Ovary (tissue), 9 donors: ENCODE data around the gene PDXK. TPM values are rescaled to one million over a fixed set of nuclear protein-coding genes. Genes with fewer than 3 reads are reported as not detected.
A peak's percentile ranks its signal among the peaks of the same experiment; 100 is the strongest.

Source experiments
- DNase-seq, 5 donors: peaks; one replicate each; pipeline ENCODE4 v3.0.0-alpha.2; 2019 to 2020
- H3K27ac ChIP-seq, 2 donors: fragments of 200-600 bp; one replicate each; pipeline versions ENCODE4 v1.5.1 to v1.8.0; 2019 to 2022
- H3K27me3 ChIP-seq: fragments of 200-600 bp; one replicate; pipeline ENCODE4 v1.8.0; 2022
- H3K36me3 ChIP-seq: fragments of 200-600 bp; sonication (generic); one replicate; pipeline ENCODE4 v1.5.1; 2019
- H3K4me1 ChIP-seq: one replicate; pipeline ENCODE4 v1.8.1; 2013; ENCODE audit warnings: mild to moderate bottlenecking, moderate library complexity; ENCODE audit not compliant: insufficient read depth
- H3K4me3 ChIP-seq: fragments of 200-600 bp; sonication (generic); one replicate; pipeline ENCODE4 v1.5.1; 2017
- H3K9me3 ChIP-seq, 2 donors: fragments of 200-600 bp in 1 of 2; sonication (generic) in 1 of 2; one replicate each; pipeline versions ENCODE4 v1.5.1 to v1.8.1; 2013 to 2019; ENCODE audit warnings: mild to moderate bottlenecking in 1 of 2, moderate library complexity in 1 of 2
- CTCF ChIP-seq, 3 donors: fragments of 450-650 bp in 2 of 3; fragments of 200-600 bp in 1 of 3; IDR thresholded peaks; one replicate each; pipeline versions ENCODE4 v1.5.1 to v1.8.0; 2016 to 2022; ENCODE audit warnings: antibody characterized with exemption in 3 of 3, mild to moderate bottlenecking in 1 of 3
- EP300 ChIP-seq: sonication (generic); formaldehyde crosslinking; IDR thresholded peaks from one replicate; pipeline ENCODE4 v1.6.1; 2017; ENCODE audit warnings: antibody characterized with exemption
- POLR2A ChIP-seq: fragments of 450-650 bp; IDR thresholded peaks from one replicate; pipeline ENCODE4 v1.6.1; 2017; ENCODE audit warnings: antibody characterized with exemption, mild to moderate bottlenecking, moderate library complexity
- WGBS, 3 donors: extraction: QIAGEN DNeasy Blood & Tissue Kit in 1 of 3; methylation state at CpG; one replicate each; pipeline versions ENCODE4 v1.1.5 to v1.1.7; 2013 to 2017; 5-methylcytosine and 5-hydroxymethylcytosine counted together
- intact Hi-C, 4 donors: fragments of 100-400 bp; cut with DNase I; formaldehyde crosslinking; loops; one replicate each; pipeline versions ENCODE4 v1.11.0 to v1.15.1; 2022 to 2023
- polyA plus RNA-seq, 2 donors: library from polyadenylated mRNA; stranded (reverse); fragments of 200-250 nt in 1 of 2; fragments of 350-450 nt in 1 of 2; fragmentation: Illumina TruSeq in 1 of 2; extraction: RNeasy Lipid Tissue Mini Kit (QIAGEN cat#74804) in 1 of 2; gene quantifications; one replicate each; pipeline ENCODE4 v1.2.3, GENCODE V29; 2013 to 2014
- total RNA-seq, 7 donors: library from RNA; depleted of rRNA in 2 of 7; stranded (reverse); fragments of >200 nt in 2 of 7; fragmentation: NEBNext Ultra II Directional in 3 of 7; extraction: Animal tissue kit (Norgen Biotek cat#: 25700) in 3 of 7; gene quantifications; one replicate each; pipeline versions ENCODE4 v1.1.0 to v1.2.4, GENCODE V29; 2016 to 2023
- donor health status: DM: no; HTN: no; CAD: no; lungs with moderate emphysema.
- donor health status: DM: no; HTN: no; CAD: no.
- donor health status: Bipolar disorder and iron deficiency.
- donor health status: DM: yes; HTN: yes; CAD: no.
- donor health status: DM: no; HTN: no; CAD: no.
- donor health status: DM: yes; HTN: yes; CAD: no.

PDXK gene
- total and polyA plus RNA-seq, 9 donors: 19.9 to 125 (median 88.6) TPM

GRCh38 chr21:43767984-43768867 is 49.3 kb downstream of the PDXK start:
- Histone ChIP-seq H3K27ac (no peak overlapping the region), H3K27me3 (no peaks in the 10 kb centered on the region), H3K36me3 (no peaks in the 10 kb centered on the region), H3K4me3 (no peak overlapping the region), H3K4me1 (peaks cover 7% of the 10 kb centered on the region), H3K9me3 (no peaks in the 10 kb centered on the region)
- no peak for TF ChIP-seq CTCF (IDR thresholded peaks at IDR 0.05)
- peak in 3 of 5 donors; percentile 40 to 55 (median 54) for DNase-seq
- intact Hi-C loops: no loop called here
- WGBS, 3 donors: 66 to 69% (median 68%) methylated on average over 34 of the region's 34 CpGs

DNA sequence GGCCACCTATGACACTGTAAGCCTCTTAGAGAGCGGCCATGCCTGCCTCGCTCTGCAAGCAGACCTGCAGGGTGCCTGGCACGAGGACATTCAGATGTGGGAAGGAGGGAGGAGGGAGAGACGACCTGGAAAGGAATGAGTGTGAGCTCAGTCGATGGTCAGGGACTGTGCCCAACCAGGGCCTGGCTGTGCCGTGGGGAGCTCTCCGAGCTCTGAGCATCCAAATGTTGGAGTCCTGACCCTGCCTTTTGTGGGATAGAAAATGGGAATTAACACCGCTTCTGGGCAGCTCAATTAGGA is 49.9 kb downstream of the PDXK start:
- H3K9me3 ChIP-seq: no peaks in the 10 kb centered on the region
- TF ChIP-seq POLR2A (no peak), EP300 (no peak), CTCF (IDR thresholded peaks at IDR 0.05) (no peak)
- no peak overlapping the region for H3K4me3 ChIP-seq
- intact Hi-C loops: no loop called here
- H3K27ac ChIP-seq: no peak overlapping the region
- no peaks in the 10 kb centered on the region for H3K36me3 ChIP-seq
- H3K4me1 ChIP-seq: peaks cover 7% of the 10 kb centered on the region
- H3K27me3 ChIP-seq: no peaks in the 10 kb centered on the region
- DNase-seq: no peak
- WGBS, 3 donors: 74 to 77% (median 75%) methylated on average over 8 of the region's 8 CpGs

GRCh38 chr21:43769325-43769958 is 50.5 kb downstream of the PDXK start:
- Histone ChIP-seq H3K9me3 (no peaks in the 10 kb centered on the region), H3K36me3 (no peaks in the 10 kb centered on the region), H3K4me3 (no peak overlapping the region), H3K27me3 (no peaks in the 10 kb centered on the region), H3K27ac (no peak overlapping the region), H3K4me1 (peaks cover 7% of the 10 kb centered on the region)
- TF ChIP-seq EP300 (no peak), CTCF (IDR thresholded peaks at IDR 0.05) (no peak), POLR2A (no peak)
- intact Hi-C loops: no loop called here
- DNase-seq: no peak
- WGBS, 3 donors: 89 to 92% (median 92%) methylated on average over 11 of the region's 11 CpGs

- 84 to 87% (median 85%) methylated on average over 21 of the region's 21 CpGs for WGBS, 3 donors
- Histone ChIP-seq H3K9me3 (no peaks in the 10 kb centered on the region), H3K27ac (no peak overlapping the region), H3K4me1 (peaks cover 7% of the 10 kb centered on the region), H3K36me3 (no peaks in the 10 kb centered on the region), H3K4me3 (no peak overlapping the region), H3K27me3 (no peaks in the 10 kb centered on the region)
- no peak for TF ChIP-seq POLR2A
- TF ChIP-seq CTCF (IDR thresholded peaks at IDR 0.05): no peak
- no peak for TF ChIP-seq EP300
- intact Hi-C loops: no loop called here
- DNase-seq: no peak
Observed at GRCh38 chr21:43770066-43770655, 51.2 kb downstream of the PDXK start.
